Prostate gland (tissue), 2 donors: ENCODE data around the gene FRZB.

Source experiments
- CTCF ChIP-seq, 4 experiments: fragments of 200-600 bp in 2 of 4; fragments of 450-650 bp in 2 of 4; sonication (generic) in 2 of 4; IDR thresholded peaks; 1 replicate in 3 of 4; 2 replicates in 1 of 4; pipeline ENCODE4 v1.5.1; 2016 to 2019; ENCODE audit warnings: antibody characterized with exemption in 4 of 4, mild to moderate bottlenecking in 2 of 4, moderate library complexity in 2 of 4
- POLR2AphosphoS5 ChIP-seq: sonication (generic); formaldehyde crosslinking; IDR thresholded peaks from one replicate; pipeline ENCODE4 v1.6.1; 2017; ENCODE audit warnings: antibody characterized with exemption

- TF ChIP-seq CTCF (IDR thresholded peaks at IDR 0.05) (no peak), POLR2AphosphoS5 (no peak)
These were observed 27.2 kb upstream of the FRZB start for GRCh38 chr2:182893666-182894065.
